ENCODE results near the gene SLC35G2. TPM values are rescaled to one million over a fixed set of nuclear protein-coding genes. Genes with fewer than 3 reads are reported as not detected.
A peak's percentile ranks its signal among the peaks of the same experiment; 100 is the strongest.

Gene SLC35G2
- 25.0 and 26.4 TPM in 2 replicates for total RNA-seq (2021)
- Bru-seq, nascent RNA, result percentile 90 among the genes with signal in this experiment
- percentile 92 among the genes with signal in this experiment for BruChase-seq, experiment 1, labeled RNA remaining after a 2-hour chase
- percentile 92 among the genes with signal in this experiment for BruChase-seq, experiment 2, labeled RNA remaining after a 6-hour chase
- long read RNA-seq, transcript SLC35G2-201 (2 exons, 1,577 nt), result minor isoform, 14 of 50 reads
- long read RNA-seq, transcript SLC35G2-202 (2 exons, 2,060 nt), result major isoform, 21 of 50 reads
- long read RNA-seq, partial matches to known transcripts, result 0 of 50 reads
- long read RNA-seq, other reads (novel, unspliced or antisense), result 15 of 50 reads

GRCh38 chr3:136818769-136819391, at the start of gene SLC35G2:
SLC35G2 (plus strand) TSS chr3:136819126; CDS start chr3:136854461, 35,335 bp downstream.
- Histone ChIP-seq H3K27me3 (replicated peaks; ENCODE audit: insufficient read depth, low read depth, low read length, poor library complexity) (no peaks in the 10 kb centered on the region), H3K36me3 (ENCODE audit: insufficient read depth, low read length, poor library complexity, severe bottlenecking) (no peaks in the 10 kb centered on the region), H3K4me3 (ENCODE audit: low read depth, low read length, poor library complexity, severe bottlenecking) (peak within 1 kb of the TSS; percentile 68), H3K4me1 (ENCODE audit: insufficient read depth, low read length, poor library complexity, severe bottlenecking) (peaks cover 18% of the 10 kb centered on the region), H3K9me3 (ENCODE audit: low read depth, low read length, poor library complexity, severe bottlenecking) (peaks cover 15% of the 10 kb centered on the region), H3K27ac (ENCODE audit: low read depth, low read length, poor library complexity, severe bottlenecking) (peak within 1 kb of the TSS; percentile 87)
- CTCF ChIA-PET, result no interaction called here
- peak; percentile 90 for DNase-seq (ENCODE audit: low spot score)
- intact Hi-C loops (cut with micrococcal nuclease; ENCODE audit: unreplicated experiment), result loop anchor here (5.0 kb wide), 1 partner anchor 193 kb away; no protein-coding TSS in a partner anchor
- TF ChIP-seq EZH2 (IDR thresholded peaks at IDR 0.05; ENCODE audit: borderline replicate concordance, low read depth, low read length, poor library complexity, severe bottlenecking), result no peak
- TF ChIP-seq CTCF (conservative IDR thresholded peaks at IDR 0.05; ENCODE audit: low read depth, low read length), result no peak
- no TSS peak for BruUV-seq (replicated peaks)
- POLR2A ChIA-PET (ENCODE audit: low non-redundant PET), result no interaction called here

- BruUV-seq (replicated peaks), result no TSS peak
- no peak for DNase-seq (ENCODE audit: low spot score)
- TF ChIP-seq CTCF (conservative IDR thresholded peaks at IDR 0.05; ENCODE audit: low read depth, low read length) (no peak), EZH2 (IDR thresholded peaks at IDR 0.05; ENCODE audit: borderline replicate concordance, low read depth, low read length, poor library complexity, severe bottlenecking) (no peak)
- no peak overlapping the region for H3K27ac ChIP-seq (ENCODE audit: low read depth, low read length, poor library complexity, severe bottlenecking)
- H3K4me1 ChIP-seq (ENCODE audit: insufficient read depth, low read length, poor library complexity, severe bottlenecking), result no peaks in the 10 kb centered on the region
- no peaks in the 10 kb centered on the region for H3K36me3 ChIP-seq (ENCODE audit: insufficient read depth, low read length, poor library complexity, severe bottlenecking)
- H3K4me3 ChIP-seq (ENCODE audit: low read depth, low read length, poor library complexity, severe bottlenecking), result no peak overlapping the region
- intact Hi-C loops (cut with micrococcal nuclease; ENCODE audit: unreplicated experiment), result no loop called here
- no peaks in the 10 kb centered on the region for H3K9me3 ChIP-seq (ENCODE audit: low read depth, low read length, poor library complexity, severe bottlenecking)
- no peaks in the 10 kb centered on the region for H3K27me3 ChIP-seq (replicated peaks; ENCODE audit: insufficient read depth, low read depth, low read length, poor library complexity)
- POLR2A ChIA-PET (ENCODE audit: low non-redundant PET), result no interaction called here
- CTCF ChIA-PET, result interaction anchor here (1.0 kb wide), 1 partner anchor 20 kb away, joined by 4 read pairs; the partner anchor contains the start of gene STAG1
Observed at GRCh38 chr3:136772709-136773108, 46.2 kb upstream of the SLC35G2 start.

GRCh38 chr3:136778865-136779264, 40.1 kb upstream of the SLC35G2 start:
- Histone ChIP-seq H3K4me1 (ENCODE audit: insufficient read depth, low read length, poor library complexity, severe bottlenecking) (no peaks in the 10 kb centered on the region), H3K36me3 (ENCODE audit: insufficient read depth, low read length, poor library complexity, severe bottlenecking) (no peaks in the 10 kb centered on the region), H3K27ac (ENCODE audit: low read depth, low read length, poor library complexity, severe bottlenecking) (no peak overlapping the region), H3K27me3 (replicated peaks; ENCODE audit: insufficient read depth, low read depth, low read length, poor library complexity) (no peaks in the 10 kb centered on the region), H3K9me3 (ENCODE audit: low read depth, low read length, poor library complexity, severe bottlenecking) (no peaks in the 10 kb centered on the region), H3K4me3 (ENCODE audit: low read depth, low read length, poor library complexity, severe bottlenecking) (no peak overlapping the region)
- ChIA-PET POLR2A (ENCODE audit: low non-redundant PET) (no interaction called here), CTCF (no interaction called here)
- no peak for DNase-seq (ENCODE audit: low spot score)
- BruUV-seq (replicated peaks), result no TSS peak
- intact Hi-C loops (cut with micrococcal nuclease; ENCODE audit: unreplicated experiment), result no loop called here
- TF ChIP-seq EZH2 (IDR thresholded peaks at IDR 0.05; ENCODE audit: borderline replicate concordance, low read depth, low read length, poor library complexity, severe bottlenecking) (no peak), CTCF (conservative IDR thresholded peaks at IDR 0.05; ENCODE audit: low read depth, low read length) (no peak)
